ENCODE measurements around the gene LMO4.

LMO4 gene

GRCh38 chr1:87392248-87393192 is 63.8 kb downstream of the LMO4 start:
- Histone ChIP-seq H3K79me2 (ENCODE audit: low read length) (no peaks in the 10 kb centered on the region), H3K27me3 (replicated peaks; ENCODE audit: insufficient read depth, low read length) (no peaks in the 10 kb centered on the region), H3K9me2 (replicated peaks; ENCODE audit: insufficient read depth, low read length) (no peaks in the 10 kb centered on the region), H3K4me3 (ENCODE audit: low read length) (no peak overlapping the region), H3K9me3 (replicated peaks; ENCODE audit: insufficient read depth, low read length) (no peaks in the 10 kb centered on the region), H3K27ac (ENCODE audit: low read length) (no peak overlapping the region), H3K4me2 (ENCODE audit: low read depth, low read length) (no peak overlapping the region), H3K9ac (ENCODE audit: low read length) (no peak overlapping the region), H3K36me3 (replicated peaks; ENCODE audit: insufficient read depth, low read length) (no peaks in the 10 kb centered on the region), H4K20me1 (ENCODE audit: insufficient read depth, low read length) (no peaks in the 10 kb centered on the region), H3F3A (ENCODE audit: insufficient read depth, low read length) (no peaks in the 10 kb centered on the region), H2AFZ (ENCODE audit: low read length) (no peak overlapping the region), H3K4me1 (ENCODE audit: low read length) (no peaks in the 10 kb centered on the region)
- no peak for DNase-seq
- TF ChIP-seq EZH2phosphoT487 (IDR thresholded peaks at IDR 0.05; ENCODE audit: low read length): no peak
- TF ChIP-seq, protein P1, sequence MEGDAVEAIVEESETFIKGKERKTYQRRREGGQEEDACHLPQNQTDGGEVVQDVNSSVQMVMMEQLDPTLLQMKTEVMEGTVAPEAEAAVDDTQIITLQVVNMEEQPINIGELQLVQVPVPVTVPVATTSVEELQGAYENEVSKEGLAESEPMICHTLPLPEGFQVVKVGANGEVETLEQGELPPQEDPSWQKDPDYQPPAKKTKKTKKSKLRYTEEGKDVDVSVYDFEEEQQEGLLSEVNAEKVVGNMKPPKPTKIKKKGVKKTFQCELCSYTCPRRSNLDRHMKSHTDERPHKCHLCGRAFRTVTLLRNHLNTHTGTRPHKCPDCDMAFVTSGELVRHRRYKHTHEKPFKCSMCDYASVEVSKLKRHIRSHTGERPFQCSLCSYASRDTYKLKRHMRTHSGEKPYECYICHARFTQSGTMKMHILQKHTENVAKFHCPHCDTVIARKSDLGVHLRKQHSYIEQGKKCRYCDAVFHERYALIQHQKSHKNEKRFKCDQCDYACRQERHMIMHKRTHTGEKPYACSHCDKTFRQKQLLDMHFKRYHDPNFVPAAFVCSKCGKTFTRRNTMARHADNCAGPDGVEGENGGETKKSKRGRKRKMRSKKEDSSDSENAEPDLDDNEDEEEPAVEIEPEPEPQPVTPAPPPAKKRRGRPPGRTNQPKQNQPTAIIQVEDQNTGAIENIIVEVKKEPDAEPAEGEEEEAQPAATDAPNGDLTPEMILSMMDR (IDR thresholded peaks at IDR 0.05; ENCODE audit: low read length): no peak
- TF ChIP-seq EZH2 (optimal IDR thresholded peaks at IDR 0.05; ENCODE audit: low read depth, low read length): no peak

GRCh38 chr1:87393445-87394085 is 64.9 kb downstream of the LMO4 start:
- H3K27ac ChIP-seq (ENCODE audit: low read length): no peak overlapping the region
- H4K20me1 ChIP-seq (ENCODE audit: insufficient read depth, low read length): no peaks in the 10 kb centered on the region
- H3K79me2 ChIP-seq (ENCODE audit: low read length): no peaks in the 10 kb centered on the region
- H3K36me3 ChIP-seq (replicated peaks; ENCODE audit: insufficient read depth, low read length): no peaks in the 10 kb centered on the region
- no peak overlapping the region for H2AFZ ChIP-seq (ENCODE audit: low read length)
- no peaks in the 10 kb centered on the region for H3K9me3 ChIP-seq (replicated peaks; ENCODE audit: insufficient read depth, low read length)
- no peak overlapping the region for H3K4me3 ChIP-seq (ENCODE audit: low read length)
- no peaks in the 10 kb centered on the region for H3K4me1 ChIP-seq (ENCODE audit: low read length)
- no peaks in the 10 kb centered on the region for H3K9me2 ChIP-seq (replicated peaks; ENCODE audit: insufficient read depth, low read length)
- TF ChIP-seq, protein P1 (IDR thresholded peaks at IDR 0.05; ENCODE audit: low read length): no peak
- TF ChIP-seq EZH2 (optimal IDR thresholded peaks at IDR 0.05; ENCODE audit: low read depth, low read length) (no peak), EZH2phosphoT487 (IDR thresholded peaks at IDR 0.05; ENCODE audit: low read length) (no peak)
- H3K9ac ChIP-seq (ENCODE audit: low read length): no peak overlapping the region
- DNase-seq: no peak
- H3K4me2 ChIP-seq (ENCODE audit: low read depth, low read length): no peak overlapping the region
- H3K27me3 ChIP-seq (replicated peaks; ENCODE audit: insufficient read depth, low read length): no peaks in the 10 kb centered on the region
- H3F3A ChIP-seq (ENCODE audit: insufficient read depth, low read length): no peaks in the 10 kb centered on the region

- Histone ChIP-seq H3K79me2 (ENCODE audit: low read length) (no peaks in the 10 kb centered on the region), H3K9ac (ENCODE audit: low read length) (no peak overlapping the region), H3K27ac (ENCODE audit: low read length) (no peak overlapping the region), H3K4me1 (ENCODE audit: low read length) (no peaks in the 10 kb centered on the region), H2AFZ (ENCODE audit: low read length) (no peak overlapping the region), H4K20me1 (ENCODE audit: insufficient read depth, low read length) (no peaks in the 10 kb centered on the region), H3K9me3 (replicated peaks; ENCODE audit: insufficient read depth, low read length) (no peaks in the 10 kb centered on the region), H3K9me2 (replicated peaks; ENCODE audit: insufficient read depth, low read length) (no peaks in the 10 kb centered on the region), H3K36me3 (replicated peaks; ENCODE audit: insufficient read depth, low read length) (no peaks in the 10 kb centered on the region), H3F3A (ENCODE audit: insufficient read depth, low read length) (no peaks in the 10 kb centered on the region), H3K27me3 (replicated peaks; ENCODE audit: insufficient read depth, low read length) (no peaks in the 10 kb centered on the region), H3K4me2 (ENCODE audit: low read depth, low read length) (no peak overlapping the region), H3K4me3 (ENCODE audit: low read length) (no peak overlapping the region)
- DNase-seq: no peak
- TF ChIP-seq EZH2 (optimal IDR thresholded peaks at IDR 0.05; ENCODE audit: low read depth, low read length) (no peak), EZH2phosphoT487 (IDR thresholded peaks at IDR 0.05; ENCODE audit: low read length) (no peak)
- TF ChIP-seq, protein P1 (IDR thresholded peaks at IDR 0.05; ENCODE audit: low read length): no peak
Measured at GRCh38 chr1:87394513-87394912, 65.8 kb downstream of the LMO4 start.

Measured in MM.1S (cell line).